Activated naive CD8-positive, alpha-beta T cell (primary cell): ENCODE results near the gene TBC1D9.

ENCODE experiments used
- H3K27ac Mint-ChIP-seq: one replicate; pipeline ENCODE4 v1.8.0; 2021; ENCODE audit warnings: mixed read lengths
- H3K27me3 Mint-ChIP-seq: one replicate; pipeline ENCODE4 v1.8.0; 2021; ENCODE audit warnings: mixed read lengths
- H3K36me3 Mint-ChIP-seq: one replicate; pipeline ENCODE4 v1.8.0; 2021; ENCODE audit warnings: mixed read lengths
- H3K4me1 Mint-ChIP-seq: one replicate; pipeline ENCODE4 v1.8.0; 2021; ENCODE audit warnings: low read depth, mixed read lengths
- H3K4me3 Mint-ChIP-seq: one replicate; pipeline ENCODE4 v1.8.0; 2021; ENCODE audit warnings: mild to moderate bottlenecking, mixed read lengths
- H3K9me3 Mint-ChIP-seq: one replicate; pipeline ENCODE4 v1.8.0; 2021; ENCODE audit warnings: low read depth, mixed read lengths

Gene TBC1D9

GRCh38 chr4:140643571-140644055 is 112.6 kb downstream of the TBC1D9 start:
- H3K36me3 Mint-ChIP-seq = no peaks in the 10 kb centered on the region

GRCh38 chr4:140642674-140643437 is 113.3 kb downstream of the TBC1D9 start:
- H3K4me1 Mint-ChIP-seq = no peaks in the 10 kb centered on the region
- no peak overlapping the region for H3K27ac Mint-ChIP-seq
- H3K27me3 Mint-ChIP-seq = no peaks in the 10 kb centered on the region
- H3K36me3 Mint-ChIP-seq = no peaks in the 10 kb centered on the region
- no peaks in the 10 kb centered on the region for H3K9me3 Mint-ChIP-seq
- H3K4me3 Mint-ChIP-seq = no peak overlapping the region

More at GRCh38 chr4:140643571-140644055, 112.6 kb downstream of the TBC1D9 start:
- H3K4me1 Mint-ChIP-seq = no peaks in the 10 kb centered on the region
- no peak overlapping the region for H3K4me3 Mint-ChIP-seq
- no peak overlapping the region for H3K27ac Mint-ChIP-seq
- H3K9me3 Mint-ChIP-seq = no peaks in the 10 kb centered on the region
- no peaks in the 10 kb centered on the region for H3K27me3 Mint-ChIP-seq

GRCh38 chr4:140641789-140642439 is 114.3 kb downstream of the TBC1D9 start:
- Mint-ChIP-seq H3K27me3 (no peaks in the 10 kb centered on the region), H3K36me3 (no peaks in the 10 kb centered on the region), H3K9me3 (no peaks in the 10 kb centered on the region), H3K4me1 (no peaks in the 10 kb centered on the region), H3K27ac (no peak overlapping the region), H3K4me3 (no peak overlapping the region)

GRCh38 chr4:140641105-140641555 is 115.1 kb downstream of the TBC1D9 start:
- no peak overlapping the region for H3K27ac Mint-ChIP-seq
- H3K9me3 Mint-ChIP-seq = no peaks in the 10 kb centered on the region
- H3K4me1 Mint-ChIP-seq = no peaks in the 10 kb centered on the region
- no peak overlapping the region for H3K4me3 Mint-ChIP-seq
- H3K27me3 Mint-ChIP-seq = no peaks in the 10 kb centered on the region
- no peaks in the 10 kb centered on the region for H3K36me3 Mint-ChIP-seq

- Mint-ChIP-seq H3K4me3 (no peak overlapping the region), H3K36me3 (no peaks in the 10 kb centered on the region), H3K27me3 (no peaks in the 10 kb centered on the region), H3K27ac (no peak overlapping the region), H3K4me1 (no peaks in the 10 kb centered on the region), H3K9me3 (no peaks in the 10 kb centered on the region)
Measured at GRCh38 chr4:140640150-140640748, 115.9 kb downstream of the TBC1D9 start.

- Mint-ChIP-seq H3K36me3 (no peaks in the 10 kb centered on the region), H3K4me3 (no peak overlapping the region), H3K27me3 (no peaks in the 10 kb centered on the region), H3K4me1 (no peaks in the 10 kb centered on the region), H3K9me3 (no peaks in the 10 kb centered on the region), H3K27ac (no peak overlapping the region)
Measured at GRCh38 chr4:140639066-140639465, 117.1 kb downstream of the TBC1D9 start.

- no peaks in the 10 kb centered on the region for H3K36me3 Mint-ChIP-seq
- H3K4me3 Mint-ChIP-seq = no peak overlapping the region
- H3K27ac Mint-ChIP-seq = no peak overlapping the region
- no peaks in the 10 kb centered on the region for H3K4me1 Mint-ChIP-seq
- no peaks in the 10 kb centered on the region for H3K27me3 Mint-ChIP-seq
- no peaks in the 10 kb centered on the region for H3K9me3 Mint-ChIP-seq
Measured at GRCh38 chr4:140637836-140638235, 118.3 kb downstream of the TBC1D9 start.

- H3K4me3 Mint-ChIP-seq = no peak overlapping the region
- H3K27me3 Mint-ChIP-seq = peaks cover 1% of the 10 kb centered on the region
- H3K4me1 Mint-ChIP-seq = no peaks in the 10 kb centered on the region
- H3K36me3 Mint-ChIP-seq = no peaks in the 10 kb centered on the region
- H3K9me3 Mint-ChIP-seq = no peaks in the 10 kb centered on the region
- H3K27ac Mint-ChIP-seq = no peak overlapping the region
Measured at GRCh38 chr4:140635606-140636005, 120.6 kb downstream of the TBC1D9 start.

GRCh38 chr4:140633951-140634350 is 122.2 kb downstream of the TBC1D9 start:
- no peaks in the 10 kb centered on the region for H3K9me3 Mint-ChIP-seq
- H3K4me1 Mint-ChIP-seq = no peaks in the 10 kb centered on the region
- no peak overlapping the region for H3K27ac Mint-ChIP-seq
- peaks cover 1% of the 10 kb centered on the region for H3K27me3 Mint-ChIP-seq
- H3K4me3 Mint-ChIP-seq = no peak overlapping the region
- no peaks in the 10 kb centered on the region for H3K36me3 Mint-ChIP-seq

- Mint-ChIP-seq H3K9me3 (no peaks in the 10 kb centered on the region), H3K27ac (no peak overlapping the region), H3K4me1 (no peaks in the 10 kb centered on the region), H3K36me3 (no peaks in the 10 kb centered on the region), H3K27me3 (peaks cover 1% of the 10 kb centered on the region), H3K4me3 (no peak overlapping the region)
Measured at GRCh38 chr4:140633124-140633523, 123.1 kb downstream of the TBC1D9 start.

GRCh38 chr4:140630246-140630645 is 125.9 kb downstream of the TBC1D9 start:
- Mint-ChIP-seq H3K36me3 (no peaks in the 10 kb centered on the region), H3K4me1 (no peaks in the 10 kb centered on the region)

GRCh38 chr4:140628016-140628415 is 128.2 kb downstream of the TBC1D9 start:
- H3K27ac Mint-ChIP-seq = no peak overlapping the region
- H3K27me3 Mint-ChIP-seq = peaks cover 1% of the 10 kb centered on the region
- H3K9me3 Mint-ChIP-seq = no peaks in the 10 kb centered on the region
- no peaks in the 10 kb centered on the region for H3K36me3 Mint-ChIP-seq
- H3K4me1 Mint-ChIP-seq = no peaks in the 10 kb centered on the region
- no peak overlapping the region for H3K4me3 Mint-ChIP-seq

More at GRCh38 chr4:140630246-140630645, 125.9 kb downstream of the TBC1D9 start:
- no peaks in the 10 kb centered on the region for H3K9me3 Mint-ChIP-seq
- no peak overlapping the region for H3K27ac Mint-ChIP-seq
- peaks cover 1% of the 10 kb centered on the region for H3K27me3 Mint-ChIP-seq
- no peak overlapping the region for H3K4me3 Mint-ChIP-seq

- Mint-ChIP-seq H3K4me1 (no peaks in the 10 kb centered on the region), H3K27me3 (peaks cover under 1% of the 10 kb centered on the region), H3K4me3 (no peak overlapping the region), H3K27ac (no peak overlapping the region), H3K9me3 (no peaks in the 10 kb centered on the region), H3K36me3 (no peaks in the 10 kb centered on the region)
Measured at GRCh38 chr4:140626661-140627376, 129.4 kb downstream of the TBC1D9 start.

GRCh38 chr4:140622333-140622958 is 133.7 kb downstream of the TBC1D9 start:
- Mint-ChIP-seq H3K27ac (no peak overlapping the region), H3K4me3 (no peak overlapping the region), H3K27me3 (no peaks in the 10 kb centered on the region), H3K9me3 (no peaks in the 10 kb centered on the region), H3K4me1 (no peaks in the 10 kb centered on the region), H3K36me3 (no peaks in the 10 kb centered on the region)
